ENCODE data around the gene TNFAIP8.

TNFAIP8 gene

GRCh38 chr5:119343052-119343451 lies 12.8 kb upstream of the TNFAIP8 start:
- TF ChIP-seq CTCF (IDR thresholded peaks at IDR 0.05): no peak
- no peak overlapping the region for H3K27ac ChIP-seq
- peaks cover 0 to 3% (median 0%) of the 10 kb centered on the region in 4 donors for H3K4me1 ChIP-seq
- DNase-seq: no peak
- no peak overlapping the region for H3K4me3 ChIP-seq
- H3K36me3 ChIP-seq: no peaks in the 10 kb centered on the region
- H3K9me3 ChIP-seq: no peaks in the 10 kb centered on the region
- intact Hi-C loops (cut with DNase I; ENCODE audit: low total_unique reads): no loop called here
- no peaks in the 10 kb centered on the region for H3K27me3 ChIP-seq

DNA sequence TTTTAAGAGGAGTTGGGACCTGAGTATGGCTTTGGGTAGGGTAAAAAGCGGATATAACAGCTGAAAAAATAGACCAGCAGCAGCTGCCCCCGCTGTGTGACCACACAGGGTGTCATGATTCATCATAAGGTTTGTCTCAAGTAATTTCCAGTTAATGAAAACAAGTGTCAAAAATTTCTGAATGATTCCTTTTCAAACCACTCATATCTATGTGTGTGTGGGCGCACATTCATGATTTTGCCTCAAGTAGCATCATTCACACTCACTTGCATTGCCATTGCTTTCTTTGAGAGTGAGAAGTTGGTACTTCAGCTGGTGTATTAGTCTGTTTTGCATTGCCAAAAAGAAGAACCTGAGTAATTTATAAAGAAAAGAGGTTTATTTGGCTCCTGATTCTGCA lies 12.1 kb upstream of the TNFAIP8 start:
- Histone ChIP-seq H3K27me3 (no peaks in the 10 kb centered on the region), H3K36me3 (no peaks in the 10 kb centered on the region), H3K9me3 (no peaks in the 10 kb centered on the region), H3K4me1 (no peaks in the 10 kb centered on the region), H3K4me3 (no peak overlapping the region), H3K27ac (no peak overlapping the region)
- no peak for TF ChIP-seq CTCF (IDR thresholded peaks at IDR 0.05)
- intact Hi-C loops (cut with DNase I; ENCODE audit: low total_unique reads): no loop called here
- no peak for DNase-seq

GRCh38 chr5:119344231-119344630 lies 11.6 kb upstream of the TNFAIP8 start:
- no peaks in the 10 kb centered on the region for H3K9me3 ChIP-seq
- intact Hi-C loops (cut with DNase I; ENCODE audit: low total_unique reads): no loop called here
- H3K27me3 ChIP-seq: no peaks in the 10 kb centered on the region
- no peaks in the 10 kb centered on the region for H3K36me3 ChIP-seq
- H3K27ac ChIP-seq: no peak overlapping the region
- DNase-seq: no peak
- H3K4me1 ChIP-seq: no peaks in the 10 kb centered on the region
- no peak for TF ChIP-seq CTCF (IDR thresholded peaks at IDR 0.05)
- no peak overlapping the region for H3K4me3 ChIP-seq

DNA sequence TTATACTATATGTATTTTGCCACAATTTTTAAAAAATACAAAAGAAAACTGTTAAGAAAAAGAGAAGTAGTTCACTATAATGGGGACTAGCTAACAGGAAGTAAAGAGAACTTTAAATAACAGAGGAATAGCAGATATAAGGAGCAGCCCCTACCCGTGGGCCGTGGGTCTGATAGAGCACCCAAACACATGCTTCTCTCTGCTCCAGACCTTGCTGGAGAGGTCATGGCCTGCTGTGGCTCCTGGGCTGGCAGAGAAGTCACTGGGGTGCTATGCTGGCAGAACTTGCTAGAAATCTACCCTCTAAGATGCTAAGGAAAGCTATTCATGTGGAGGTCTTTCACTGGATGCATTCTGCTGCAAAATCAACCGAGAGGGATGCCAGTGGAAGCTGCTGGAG lies 10.0 kb upstream of the TNFAIP8 start:
- Histone ChIP-seq H3K36me3 (no peaks in the 10 kb centered on the region), H3K4me3 (no peak overlapping the region), H3K27me3 (no peaks in the 10 kb centered on the region), H3K27ac (no peak overlapping the region), H3K9me3 (no peaks in the 10 kb centered on the region), H3K4me1 (no peaks in the 10 kb centered on the region)
- DNase-seq: no peak
- no peak for TF ChIP-seq CTCF (IDR thresholded peaks at IDR 0.05)
- intact Hi-C loops (cut with DNase I; ENCODE audit: low total_unique reads): no loop called here

GRCh38 chr5:119346394-119346793 lies 9.4 kb upstream of the TNFAIP8 start:
- H3K27ac ChIP-seq: no peak overlapping the region
- no peaks in the 10 kb centered on the region for H3K36me3 ChIP-seq
- intact Hi-C loops (cut with DNase I; ENCODE audit: low total_unique reads): no loop called here
- TF ChIP-seq CTCF (IDR thresholded peaks at IDR 0.05): no peak
- no peak overlapping the region for H3K4me3 ChIP-seq
- H3K4me1 ChIP-seq: no peaks in the 10 kb centered on the region
- no peaks in the 10 kb centered on the region for H3K27me3 ChIP-seq
- no peak for DNase-seq
- H3K9me3 ChIP-seq: no peaks in the 10 kb centered on the region

GRCh38 chr5:119347574-119347973 lies 8.2 kb upstream of the TNFAIP8 start:
- no peaks in the 10 kb centered on the region for H3K36me3 ChIP-seq
- no peaks in the 10 kb centered on the region for H3K27me3 ChIP-seq
- no peaks in the 10 kb centered on the region for H3K4me1 ChIP-seq
- no peak for DNase-seq
- H3K9me3 ChIP-seq: no peaks in the 10 kb centered on the region
- no peak overlapping the region for H3K4me3 ChIP-seq
- intact Hi-C loops (cut with DNase I; ENCODE audit: low total_unique reads): no loop called here
- H3K27ac ChIP-seq: no peak overlapping the region
- TF ChIP-seq CTCF (IDR thresholded peaks at IDR 0.05): no peak
